ENCODE measurements around the gene RFPL4AL1.
"Not testable (repeated sequence)": the region's sequence is repeated elsewhere in the genome, so short reads cannot be mapped to it uniquely, and the experiment has no call there.

RFPL4AL1 gene

GRCh38 chr19:55753401-55753800 lies 15.5 kb upstream of the RFPL4AL1 start:
- in situ Hi-C loops (cut with HindIII; ENCODE audit: low sequenced_read_pairs) = no loop called here
- H3K4me3 ChIP-seq (ENCODE audit: low read depth, low read length) = no peak overlapping the region
- no peak for DNase-seq (ENCODE audit: low read depth)
- no peak for TF ChIP-seq CTCF (IDR thresholded peaks at IDR 0.05; ENCODE audit: low read depth, low read length, missing control alignments)

- H3K4me3 ChIP-seq (ENCODE audit: low read depth, low read length); in situ Hi-C loops (cut with HindIII; ENCODE audit: low sequenced_read_pairs); DNase-seq (ENCODE audit: low read depth): not testable (repeated sequence)
Observed at GRCh38 chr19:55756808-55757207, 12.1 kb upstream of the RFPL4AL1 start.

- DNase-seq (ENCODE audit: low read depth); in situ Hi-C loops (cut with HindIII; ENCODE audit: low sequenced_read_pairs): not testable (repeated sequence)
Observed at GRCh38 chr19:55758797-55759196, 10.1 kb upstream of the RFPL4AL1 start, which contains the start of gene RFPL4A. Gene RFPL4A, plus strand, starts transcription at chr19:55759097. Its CDS starts 2,704 bp downstream, at chr19:55761801.

GRCh38 chr19:55766466-55766865 lies 2.5 kb upstream of the RFPL4AL1 start:
- DNase-seq (ENCODE audit: low read depth) = no peak
- no peak for TF ChIP-seq CTCF (IDR thresholded peaks at IDR 0.05; ENCODE audit: low read depth, low read length, missing control alignments)
- H3K4me3 ChIP-seq (ENCODE audit: low read depth, low read length) = no peak overlapping the region
- in situ Hi-C loops (cut with HindIII; ENCODE audit: low sequenced_read_pairs) = no loop called here

More at GRCh38 chr19:55758797-55759196, 10.1 kb upstream of the RFPL4AL1 start, which contains the start of gene RFPL4A:
- not testable (repeated sequence) for H3K4me3 ChIP-seq (ENCODE audit: low read depth, low read length)

GRCh38 chr19:55769632-55770031 lies 714 bp downstream of the RFPL4AL1 start:
- DNase-seq (ENCODE audit: low read depth); H3K4me3 ChIP-seq (ENCODE audit: low read depth, low read length); in situ Hi-C loops (cut with HindIII; ENCODE audit: low sequenced_read_pairs): not testable (repeated sequence)

GRCh38 chr19:55777528-55777927 lies 8.6 kb downstream of the RFPL4AL1 start:
- in situ Hi-C loops (cut with HindIII; ENCODE audit: low sequenced_read_pairs) = no loop called here
- no peak overlapping the region for H3K4me3 ChIP-seq (ENCODE audit: low read depth, low read length)
- DNase-seq (ENCODE audit: low read depth) = no peak
- TF ChIP-seq CTCF (IDR thresholded peaks at IDR 0.05; ENCODE audit: low read depth, low read length, missing control alignments) = no peak

GRCh38 chr19:55778331-55778730 lies 9.4 kb downstream of the RFPL4AL1 start:
- in situ Hi-C loops (cut with HindIII; ENCODE audit: low sequenced_read_pairs) = no loop called here
- DNase-seq (ENCODE audit: low read depth) = no peak
- H3K4me3 ChIP-seq (ENCODE audit: low read depth, low read length) = no peak overlapping the region
- TF ChIP-seq CTCF (IDR thresholded peaks at IDR 0.05; ENCODE audit: low read depth, low read length, missing control alignments) = no peak

GRCh38 chr19:55781112-55781511 lies 12.2 kb downstream of the RFPL4AL1 start:
- no peak for DNase-seq (ENCODE audit: low read depth)
- TF ChIP-seq CTCF (IDR thresholded peaks at IDR 0.05; ENCODE audit: low read depth, low read length, missing control alignments) = no peak
- H3K4me3 ChIP-seq (ENCODE audit: low read depth, low read length) = no peak overlapping the region
- in situ Hi-C loops (cut with HindIII; ENCODE audit: low sequenced_read_pairs) = no loop called here
